Liver (tissue), 9 donors: Measurements from ENCODE around the gene LARGE1. TPM values are rescaled to one million over a fixed set of nuclear protein-coding genes. Genes with fewer than 3 reads are reported as not detected.

Experiments used
- DNase-seq: peaks from one replicate; pipeline ENCODE4 v3.0.0-alpha.2; 2017; ENCODE audit warnings: low spot score
- H3K27ac ChIP-seq, 2 donors: one replicate each; pipeline ENCODE4 v1.7.0; 2013; ENCODE audit warnings: inconsistent platforms in 2 of 2, low read length in 2 of 2, control low read depth in 1 of 2, low read depth in 1 of 2, mild to moderate bottlenecking in 1 of 2
- H3K27me3 ChIP-seq, 4 donors: one replicate each; pipeline versions ENCODE4 v1.6.1 to v1.7.0; 2013; ENCODE audit warnings: low read length in 3 of 4, inconsistent platforms in 1 of 4, mild to moderate bottlenecking in 1 of 4, moderate library complexity in 1 of 4; ENCODE audit not compliant: control insufficient read depth in 4 of 4, insufficient read depth in 4 of 4
- H3K36me3 ChIP-seq, 4 donors: one replicate each; pipeline versions ENCODE4 v1.6.1 to v1.7.0; 2013; ENCODE audit warnings: low read length in 3 of 4, mild to moderate bottlenecking in 3 of 4, low read depth in 1 of 4, moderate library complexity in 1 of 4; ENCODE audit not compliant: control insufficient read depth in 4 of 4, insufficient read depth in 3 of 4
- H3K4me1 ChIP-seq, 4 donors: one replicate each; pipeline versions ENCODE4 v1.6.1 to v1.7.0; 2013; ENCODE audit warnings: low read length in 3 of 4, mild to moderate bottlenecking in 3 of 4, moderate library complexity in 1 of 4; ENCODE audit not compliant: control insufficient read depth in 4 of 4, insufficient read depth in 4 of 4
- H3K4me3 ChIP-seq, 3 donors: one replicate each; pipeline versions ENCODE4 v1.6.1 to v1.7.0; 2013; ENCODE audit warnings: low read length in 3 of 3, control low read depth in 1 of 3, low read depth in 1 of 3, mild to moderate bottlenecking in 1 of 3
- H3K9ac ChIP-seq, 2 donors: one replicate each; pipeline ENCODE4 v1.7.0; 2013; ENCODE audit warnings: low read length in 2 of 2, mild to moderate bottlenecking in 2 of 2, moderate library complexity in 2 of 2, control low read depth in 1 of 2, low read depth in 1 of 2
- H3K9me3 ChIP-seq, 4 donors: one replicate each; pipeline versions ENCODE4 v1.6.1 to v1.7.0; 2013; ENCODE audit warnings: low read length in 3 of 4; ENCODE audit not compliant: control insufficient read depth in 4 of 4
- EGR1 ChIP-seq, 2 donors: IDR thresholded peaks; 2 replicates each; pipeline ENCODE4 v1.6.1; 2016 to 2018; ENCODE audit warnings: antibody characterized with exemption in 2 of 2, low read depth in 2 of 2
- FOXA1 ChIP-seq: IDR thresholded peaks from 2 replicates; pipeline ENCODE4 v1.6.1; 2016; ENCODE audit warnings: antibody characterized with exemption
- FOXA2 ChIP-seq: IDR thresholded peaks from 2 replicates; pipeline ENCODE4 v1.6.1; 2016; ENCODE audit warnings: antibody characterized with exemption
- GABPA ChIP-seq, 2 donors: IDR thresholded peaks in 1 of 2; conservative IDR thresholded peaks in 1 of 2; 2 replicates each; pipeline ENCODE4 v1.6.1; 2016; ENCODE audit warnings: antibody characterized with exemption in 2 of 2, mild to moderate bottlenecking in 1 of 2, moderate library complexity in 1 of 2
- HNF4G ChIP-seq: IDR thresholded peaks from 2 replicates; pipeline ENCODE4 v1.6.1; 2016; ENCODE audit warnings: antibody characterized with exemption
- JUND ChIP-seq, 2 donors: IDR thresholded peaks; 2 replicates each; pipeline ENCODE4 v1.6.1; 2016; ENCODE audit warnings: antibody characterized with exemption in 2 of 2
- RAD21 ChIP-seq, 2 donors: IDR thresholded peaks; 2 replicates each; pipeline ENCODE4 v1.6.1; 2016; ENCODE audit warnings: antibody characterized with exemption in 2 of 2, mild to moderate bottlenecking in 2 of 2
- REST ChIP-seq: IDR thresholded peaks from 2 replicates; pipeline ENCODE4 v1.6.1; 2016; ENCODE audit warnings: antibody characterized with exemption, mild to moderate bottlenecking
- RXRA ChIP-seq, 2 donors: IDR thresholded peaks; 2 replicates each; pipeline ENCODE4 v1.6.1; 2017 to 2018; ENCODE audit warnings: antibody characterized with exemption in 2 of 2, mild to moderate bottlenecking in 1 of 2
- SP1 ChIP-seq: IDR thresholded peaks from 2 replicates; pipeline ENCODE4 v1.6.1; 2018; ENCODE audit warnings: antibody characterized with exemption, mild to moderate bottlenecking
- TAF1 ChIP-seq: conservative IDR thresholded peaks from 2 replicates; pipeline ENCODE4 v1.6.1; 2016; ENCODE audit warnings: antibody characterized with exemption, mild to moderate bottlenecking
- YY1 ChIP-seq: IDR thresholded peaks from 2 replicates; pipeline ENCODE4 v1.6.1; 2016; ENCODE audit warnings: antibody characterized with exemption, mild to moderate bottlenecking
- ZBTB33 ChIP-seq: IDR thresholded peaks from 2 replicates; pipeline ENCODE4 v1.6.1; 2016; ENCODE audit warnings: antibody characterized with exemption
- WGBS: extraction: QIAGEN DNeasy Blood & Tissue Kit; methylation state at CpG from one replicate; pipeline ENCODE4 v1.1.7; 2013; 5-methylcytosine and 5-hydroxymethylcytosine counted together
- polyA plus RNA-seq, 2 donors: library from polyadenylated mRNA; stranded (reverse) in 1 of 2; unstranded in 1 of 2; fragments of 200-250 nt in 1 of 2; fragments of >200 nt in 1 of 2; fragmentation: Nextera tagmentation in 1 of 2; extraction: Ambion mirVana in 1 of 2; gene quantifications; one replicate each; pipeline versions ENCODE4 v1.2.1 to v1.2.3, GENCODE V29; 2013 to 2015
- total RNA-seq, 2 donors: library from RNA; depleted of rRNA; stranded (reverse); fragments of >200 nt; gene quantifications; one replicate each; pipeline ENCODE4 v1.2.3, GENCODE V29; 2014
- TF ChIP-seq, protein P1 (sequence below): IDR thresholded peaks from 2 replicates; pipeline ENCODE4 v1.6.1; 2016; ENCODE audit warnings: antibody characterized with exemption
- TF ChIP-seq, protein P2 (sequence below): IDR thresholded peaks from 2 replicates; pipeline ENCODE4 v1.6.1; 2016; ENCODE audit warnings: antibody characterized with exemption
- TF ChIP-seq, protein P3 (sequence below): fragments of 150-350 bp; IDR thresholded peaks from 2 replicates; pipeline ENCODE4 v1.5.1; 2017; ENCODE audit warnings: improper control_type of control experiment, low read depth, low read length; ENCODE audit not compliant: missing input control
- donor health status: healthy.
- donor health status: healthy.
- donor health status: healthy.
- donor health status: healthy.
- donor health status: healthy.

LARGE1 gene
- total and polyA plus RNA-seq, 4 donors: 2.3 to 14.1 (median 5.7) TPM

DNA sequence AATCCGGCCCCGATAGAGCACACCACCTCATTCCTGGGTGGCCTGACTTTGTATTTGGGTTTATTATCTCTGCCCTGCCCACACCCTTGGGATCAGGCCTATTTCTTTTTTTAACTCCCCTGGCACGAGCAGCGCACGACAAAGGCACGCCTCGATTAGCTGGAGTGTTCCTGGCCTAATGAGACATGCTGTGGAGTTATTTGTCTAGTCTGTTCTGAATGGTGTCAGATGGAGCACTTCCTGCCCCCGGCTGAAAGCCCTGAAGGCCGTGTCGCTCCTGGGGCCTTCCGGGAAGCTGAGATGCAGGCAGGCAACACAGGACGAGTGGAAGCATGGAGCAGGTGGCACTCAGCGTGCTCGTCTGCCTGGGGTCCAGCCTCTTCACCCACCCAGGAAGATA is 47.1 kb downstream of the LARGE1 start:
- Histone ChIP-seq H3K36me3 (no peaks in the 10 kb centered on the region), H3K9ac (no peak overlapping the region), H3K4me1 (peaks cover 0 to 10% (median 3%) of the 10 kb centered on the region in 4 donors), H3K27ac (no peak overlapping the region), H3K4me3 (no peak overlapping the region), H3K27me3 (no peaks in the 10 kb centered on the region), H3K9me3 (no peaks in the 10 kb centered on the region)
- no peak for DNase-seq
- TF ChIP-seq, protein P1, sequence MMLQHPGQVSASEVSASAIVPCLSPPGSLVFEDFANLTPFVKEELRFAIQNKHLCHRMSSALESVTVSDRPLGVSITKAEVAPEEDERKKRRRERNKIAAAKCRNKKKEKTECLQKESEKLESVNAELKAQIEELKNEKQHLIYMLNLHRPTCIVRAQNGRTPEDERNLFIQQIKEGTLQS: no peak
- TF ChIP-seq, protein P2, sequence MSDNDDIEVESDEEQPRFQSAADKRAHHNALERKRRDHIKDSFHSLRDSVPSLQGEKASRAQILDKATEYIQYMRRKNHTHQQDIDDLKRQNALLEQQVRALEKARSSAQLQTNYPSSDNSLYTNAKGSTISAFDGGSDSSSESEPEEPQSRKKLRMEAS: no peak
- TF ChIP-seq, protein P3, sequence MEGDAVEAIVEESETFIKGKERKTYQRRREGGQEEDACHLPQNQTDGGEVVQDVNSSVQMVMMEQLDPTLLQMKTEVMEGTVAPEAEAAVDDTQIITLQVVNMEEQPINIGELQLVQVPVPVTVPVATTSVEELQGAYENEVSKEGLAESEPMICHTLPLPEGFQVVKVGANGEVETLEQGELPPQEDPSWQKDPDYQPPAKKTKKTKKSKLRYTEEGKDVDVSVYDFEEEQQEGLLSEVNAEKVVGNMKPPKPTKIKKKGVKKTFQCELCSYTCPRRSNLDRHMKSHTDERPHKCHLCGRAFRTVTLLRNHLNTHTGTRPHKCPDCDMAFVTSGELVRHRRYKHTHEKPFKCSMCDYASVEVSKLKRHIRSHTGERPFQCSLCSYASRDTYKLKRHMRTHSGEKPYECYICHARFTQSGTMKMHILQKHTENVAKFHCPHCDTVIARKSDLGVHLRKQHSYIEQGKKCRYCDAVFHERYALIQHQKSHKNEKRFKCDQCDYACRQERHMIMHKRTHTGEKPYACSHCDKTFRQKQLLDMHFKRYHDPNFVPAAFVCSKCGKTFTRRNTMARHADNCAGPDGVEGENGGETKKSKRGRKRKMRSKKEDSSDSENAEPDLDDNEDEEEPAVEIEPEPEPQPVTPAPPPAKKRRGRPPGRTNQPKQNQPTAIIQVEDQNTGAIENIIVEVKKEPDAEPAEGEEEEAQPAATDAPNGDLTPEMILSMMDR: no peak
- no peak for TF ChIP-seq YY1
- TF ChIP-seq TAF1: no peak
- no peak for TF ChIP-seq REST
- no peak for TF ChIP-seq JUND (IDR thresholded peaks at IDR 0.05)
- no peak for TF ChIP-seq FOXA2
- TF ChIP-seq EGR1 (IDR thresholded peaks at IDR 0.05; ENCODE audit: low read depth in 2 of 2): no peak
- no peak for TF ChIP-seq GABPA (IDR thresholded peaks at IDR 0.05 in 1 of 2, conservative IDR thresholded peaks at IDR 0.05 in 1 of 2)
- no peak for TF ChIP-seq RAD21 (IDR thresholded peaks at IDR 0.05)
- no peak for TF ChIP-seq FOXA1
- no peak for TF ChIP-seq SP1
- TF ChIP-seq HNF4G: no peak
- no peak for TF ChIP-seq RXRA (IDR thresholded peaks at IDR 0.05)
- no peak for TF ChIP-seq ZBTB33
- 67% methylated on average over 14 of the region's 14 CpGs for WGBS

DNA sequence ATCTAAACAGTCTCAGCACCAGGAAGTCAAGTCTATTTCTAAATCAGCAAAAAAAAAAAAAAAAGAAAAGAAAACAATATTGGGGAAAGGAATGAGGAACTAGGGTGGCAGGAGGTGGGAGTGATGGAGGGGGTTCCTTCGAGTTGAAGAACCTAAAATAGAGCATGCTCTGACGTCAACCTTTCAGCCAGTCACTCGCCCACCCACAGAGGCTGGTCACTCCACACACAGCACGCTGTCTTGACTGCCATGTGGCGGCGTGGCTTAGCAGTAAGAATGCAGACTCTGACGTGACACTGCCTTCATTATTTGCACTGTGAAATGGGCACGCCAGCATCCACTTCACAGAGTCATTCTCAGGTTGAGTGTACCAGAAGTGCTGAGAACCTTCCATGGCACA is 48.3 kb downstream of the LARGE1 start:
- 84% methylated on average over 8 of the region's 8 CpGs for WGBS
- Histone ChIP-seq H3K9me3 (no peaks in the 10 kb centered on the region), H3K27ac (no peak overlapping the region), H3K27me3 (no peaks in the 10 kb centered on the region), H3K4me1 (peaks cover 1 to 10% (median 4%) of the 10 kb centered on the region in 4 donors), H3K9ac (no peak overlapping the region), H3K36me3 (no peaks in the 10 kb centered on the region), H3K4me3 (no peak overlapping the region)
- TF ChIP-seq, protein P2: no peak
- TF ChIP-seq FOXA2 (no peak), REST (no peak)
- TF ChIP-seq, protein P1: no peak
- no peak for DNase-seq
